Hematopoietic multipotent progenitor cell (in vitro differentiated cells): ENCODE data around the gene CZIB. TPM values are rescaled to one million over a fixed set of nuclear protein-coding genes. Genes with fewer than 3 reads are reported as not detected.
"Not testable (repeated sequence)": the region's sequence is repeated elsewhere in the genome, so short reads cannot be mapped to it uniquely, and the experiment has no call there.

ENCODE experiments used
- DNase-seq, 3 donors: peaks; one replicate each; pipeline ENCODE4 v3.0.0-alpha.2; 2011 to 2015; ENCODE audit warnings: low read depth in 2 of 3, low spot score in 2 of 3
- total RNA-seq: library from RNA; depleted of rRNA; stranded (reverse); fragments of >200 nt; gene quantifications from one replicate; pipeline ENCODE4 v1.2.3, GENCODE V29; 2012

Gene CZIB
- total RNA-seq, 1 donor = 29.9 TPM

- DNase-seq = no peak
Measured at GRCh38 chr1:53241828-53242227, 21.4 kb upstream of the CZIB start.

GRCh38 chr1:53238197-53239155 lies 18.0 kb upstream of the CZIB start, which contains the start of gene MAGOH:
Gene MAGOH, minus strand, starts transcription at chr1:53238518. Its CDS starts 70 bp downstream, at chr1:53238448.
- peak; percentile 93 to 96 (median 94) for DNase-seq

- DNase-seq = no peak
Measured at GRCh38 chr1:53237638-53238037, 17.2 kb upstream of the CZIB start.

GRCh38 chr1:53220962-53221286 lies 490 bp upstream of the CZIB start:
- no peak for DNase-seq

GRCh38 chr1:53219711-53220110 lies 723 bp downstream of the CZIB start:
- DNase-seq = no peak

- no peak for DNase-seq
Measured at GRCh38 chr1:53218201-53218600, 2.2 kb downstream of the CZIB start.

- no peak for DNase-seq
Measured at GRCh38 chr1:53214376-53214940, 6.0 kb downstream of the CZIB start.

GRCh38 chr1:53210954-53211353 lies 9.5 kb downstream of the CZIB start:
- DNase-seq = no peak

GRCh38 chr1:53210352-53210751 lies 10.1 kb downstream of the CZIB start:
- no peak for DNase-seq

GRCh38 chr1:53207726-53208125 lies 12.7 kb downstream of the CZIB start:
- DNase-seq = no peak

GRCh38 chr1:53206735-53207379 lies 13.6 kb downstream of the CZIB start:
- no peak for DNase-seq

GRCh38 chr1:53206083-53206685 lies 14.2 kb downstream of the CZIB start:
- DNase-seq = peak in 1 of 3 donors; percentile 20

GRCh38 chr1:53205496-53205895 lies 14.9 kb downstream of the CZIB start:
- not testable (repeated sequence) for DNase-seq

GRCh38 chr1:53203466-53203865 lies 17.0 kb downstream of the CZIB start:
- no peak for DNase-seq

- DNase-seq = no peak
Measured at GRCh38 chr1:53198241-53198651, 22.2 kb downstream of the CZIB start.

- no peak for DNase-seq
Measured at GRCh38 chr1:53197291-53198200, 22.9 kb downstream of the CZIB start.

GRCh38 chr1:53196485-53197290 lies 23.7 kb downstream of the CZIB start, which contains the start of gene CPT2:
Gene CPT2, plus strand, starts transcription at chr1:53196824. Its CDS starts 120 bp downstream, at chr1:53196944.
- peak; percentile 58 to 93 (median 87) for DNase-seq

GRCh38 chr1:53196017-53196484 lies 24.4 kb downstream of the CZIB start:
- no peak for DNase-seq
